GM23338 (cell line): ENCODE measurements around the gene PSMD14.

Experiments used
- CTCF ChIP-seq, 2 experiments: fragments of 200-600 bp in 1 of 2; sonication (generic) in 1 of 2; conservative IDR thresholded peaks; 2 replicates each; pipeline versions ENCODE4 v1.5.1 to v1.6.1; 2016 to 2017; ENCODE audit warnings: antibody characterized with exemption in 2 of 2, low read depth in 2 of 2, mild to moderate bottlenecking in 2 of 2, moderate library complexity in 1 of 2
- EZH2 ChIP-seq: fragments of 200-600 bp; sonication (generic); IDR thresholded peaks from one replicate; pipeline ENCODE4 v1.8.0; 2017; ENCODE audit warnings: antibody characterized with exemption, mild to moderate bottlenecking, low read depth; ENCODE audit not compliant: unreplicated experiment
- NANOG ChIP-seq: IDR thresholded peaks from 2 replicates; pipeline ENCODE4 v1.6.1; 2016; ENCODE audit warnings: antibody characterized with exemption, borderline replicate concordance
- POLR2AphosphoS5 ChIP-seq: IDR thresholded peaks from 2 replicates; pipeline ENCODE4 v1.6.1; 2016; ENCODE audit warnings: antibody characterized with exemption, low read depth

- no peak for TF ChIP-seq CTCF (conservative IDR thresholded peaks at IDR 0.05; ENCODE audit: low read depth in 2 of 2)
- no peak for TF ChIP-seq POLR2AphosphoS5
- TF ChIP-seq NANOG, result no peak
- TF ChIP-seq EZH2, result no peak
These were observed 99.4 kb downstream of the PSMD14 start for GRCh38 chr2:161407597-161407996.
